ES-I3 (cell line): ENCODE data around the gene RNASE13.
A peak's percentile ranks its signal among the peaks of the same experiment; 100 is the strongest.

Source experiments
- H3K36me3 ChIP-seq: 2 replicates; pipeline ENCODE4 v1.6.1; 2013; ENCODE audit warnings: mild to moderate bottlenecking, low read length, control low read depth, moderate library complexity; ENCODE audit not compliant: insufficient read depth
- H3K4me1 ChIP-seq: 2 replicates; pipeline ENCODE4 v1.6.1; 2013; ENCODE audit warnings: mild to moderate bottlenecking, control low read depth, low read length; ENCODE audit not compliant: insufficient read depth
- H3K9ac ChIP-seq: 2 replicates; pipeline ENCODE4 v1.6.1; 2013; ENCODE audit warnings: low read depth, mild to moderate bottlenecking, low read length, moderate library complexity
- H3K9me3 ChIP-seq: 2 replicates; pipeline ENCODE4 v1.6.1; 2013; ENCODE audit warnings: mild to moderate bottlenecking, low read length, moderate library complexity; ENCODE audit not compliant: control insufficient read depth, insufficient read depth

Gene RNASE13

GRCh38 chr14:21025371-21026273 is 9.0 kb downstream of the RNASE13 start:
- peak overlapping the region; percentile 69 for H3K9ac ChIP-seq
- no peaks in the 10 kb centered on the region for H3K9me3 ChIP-seq
- H3K36me3 ChIP-seq, result no peaks in the 10 kb centered on the region
- peaks cover 12% of the 10 kb centered on the region; the same call in 1 of the 2 replicates for H3K4me1 ChIP-seq

DNA sequence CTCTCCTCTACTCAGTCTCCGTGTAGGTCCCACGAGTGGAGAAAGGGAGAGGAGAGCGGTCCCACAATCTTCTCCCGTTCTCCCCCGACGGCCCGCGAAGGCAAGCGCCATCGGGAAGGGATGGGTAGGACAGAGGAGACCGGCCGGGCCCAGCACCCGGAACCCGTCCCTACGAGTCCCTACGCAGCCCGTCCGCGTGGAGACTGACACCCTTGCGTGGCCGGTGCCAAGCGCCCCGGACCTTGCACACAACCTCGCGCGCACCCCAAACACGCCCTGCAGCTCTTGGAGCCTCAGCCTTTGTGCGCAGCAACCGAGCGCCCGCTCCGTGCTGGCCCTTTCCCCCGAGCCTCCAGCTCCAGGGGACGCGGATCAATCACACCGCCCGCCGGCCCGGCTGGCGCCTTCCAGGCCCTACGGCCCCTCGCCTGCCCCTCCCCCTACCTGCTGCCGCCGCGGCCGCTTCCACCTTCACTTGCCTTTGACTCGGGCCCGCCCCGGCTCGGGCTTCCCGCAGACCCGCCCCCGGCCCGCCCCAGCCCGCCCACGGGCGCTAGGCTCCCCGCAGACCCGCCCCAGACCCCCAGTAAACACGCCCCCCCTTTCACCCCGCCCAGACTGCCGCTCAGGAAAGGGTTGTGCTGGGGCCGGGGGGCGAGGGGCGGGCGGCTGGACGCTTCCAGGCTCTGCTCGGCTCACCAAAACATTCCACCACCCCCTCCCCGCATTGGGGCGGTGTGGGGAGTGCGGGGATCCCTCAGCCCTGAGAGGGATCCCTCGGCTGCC is 9.8 kb downstream of the RNASE13 start, which contains the start of gene NDRG2:
TSS of gene NDRG2 (minus strand) at position 477 of the 786 bp plus-strand sequence. CDS start 1,746 bp downstream, outside the sequence.
- peak within 1 kb of the TSS; percentile 69 for H3K9ac ChIP-seq
- H3K4me1 ChIP-seq, result peaks cover 12% of the 10 kb centered on the region; the same call in 1 of the 2 replicates
- H3K9me3 ChIP-seq, result no peaks in the 10 kb centered on the region
- no peaks in the 10 kb centered on the region for H3K36me3 ChIP-seq

- Histone ChIP-seq H3K9me3 (no peaks in the 10 kb centered on the region), H3K4me1 (peaks cover 12% of the 10 kb centered on the region; the same call in 1 of the 2 replicates), H3K36me3 (no peaks in the 10 kb centered on the region), H3K9ac (peak overlapping the region; percentile 64)
Observed at GRCh38 chr14:21023817-21024584, 10.6 kb downstream of the RNASE13 start.

GRCh38 chr14:21023174-21023573 is 11.4 kb downstream of the RNASE13 start:
- no peaks in the 10 kb centered on the region for H3K9me3 ChIP-seq
- H3K36me3 ChIP-seq, result no peaks in the 10 kb centered on the region
- no peak overlapping the region for H3K9ac ChIP-seq
- peaks cover 12% of the 10 kb centered on the region; the same call in 1 of the 2 replicates for H3K4me1 ChIP-seq

DNA sequence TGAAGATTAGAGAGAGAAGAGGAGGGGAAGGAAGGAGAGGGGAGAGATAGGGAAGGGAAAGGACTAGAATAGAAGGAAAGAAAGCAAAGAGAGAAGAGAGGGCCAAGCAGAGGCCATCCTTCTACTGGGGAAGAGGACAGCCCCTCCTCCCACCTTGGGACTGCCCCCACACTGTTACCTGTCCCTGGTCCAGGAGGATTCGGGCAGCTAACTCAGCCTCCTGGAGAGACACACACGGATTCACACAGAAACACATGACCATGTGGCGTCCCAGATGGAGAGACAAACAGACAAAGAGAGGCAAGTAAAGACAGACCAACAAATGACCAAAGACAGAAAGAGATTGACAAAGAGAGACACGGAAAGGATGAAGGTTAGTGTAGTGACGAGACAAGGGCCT is 11.9 kb downstream of the RNASE13 start:
- no peaks in the 10 kb centered on the region for H3K36me3 ChIP-seq
- no peak overlapping the region for H3K9ac ChIP-seq
- H3K9me3 ChIP-seq, result no peaks in the 10 kb centered on the region
- H3K4me1 ChIP-seq, result peaks cover 12% of the 10 kb centered on the region; the same call in 1 of the 2 replicates

GRCh38 chr14:21020977-21021545 is 13.5 kb downstream of the RNASE13 start:
- no peaks in the 10 kb centered on the region for H3K9me3 ChIP-seq
- no peak overlapping the region for H3K9ac ChIP-seq
- H3K4me1 ChIP-seq, result peaks cover 2% of the 10 kb centered on the region; the same call in 1 of the 2 replicates
- H3K36me3 ChIP-seq, result no peaks in the 10 kb centered on the region

- H3K4me1 ChIP-seq, result peaks cover 6% of the 10 kb centered on the region
- no peak overlapping the region for H3K9ac ChIP-seq
- H3K36me3 ChIP-seq, result no peaks in the 10 kb centered on the region
- H3K9me3 ChIP-seq, result no peaks in the 10 kb centered on the region
Observed at GRCh38 chr14:21019366-21019765, 15.2 kb downstream of the RNASE13 start.

- peaks cover 6% of the 10 kb centered on the region for H3K4me1 ChIP-seq
- H3K9ac ChIP-seq, result no peak overlapping the region
- H3K9me3 ChIP-seq, result no peaks in the 10 kb centered on the region
- H3K36me3 ChIP-seq, result no peaks in the 10 kb centered on the region
Observed at GRCh38 chr14:21018781-21019180, 15.8 kb downstream of the RNASE13 start.

GRCh38 chr14:21018286-21018685 is 16.3 kb downstream of the RNASE13 start:
- Histone ChIP-seq H3K9me3 (no peaks in the 10 kb centered on the region), H3K9ac (no peak overlapping the region), H3K4me1 (peaks cover 6% of the 10 kb centered on the region), H3K36me3 (no peaks in the 10 kb centered on the region)

- Histone ChIP-seq H3K36me3 (no peaks in the 10 kb centered on the region), H3K9ac (no peak overlapping the region), H3K4me1 (peaks cover 6% of the 10 kb centered on the region), H3K9me3 (no peaks in the 10 kb centered on the region)
Observed at GRCh38 chr14:21017528-21018245, 16.9 kb downstream of the RNASE13 start.

- Histone ChIP-seq H3K4me1 (peaks cover 6% of the 10 kb centered on the region), H3K9me3 (no peaks in the 10 kb centered on the region), H3K9ac (no peak overlapping the region), H3K36me3 (no peaks in the 10 kb centered on the region)
Observed at GRCh38 chr14:21016413-21017190, 18.0 kb downstream of the RNASE13 start.

DNA sequence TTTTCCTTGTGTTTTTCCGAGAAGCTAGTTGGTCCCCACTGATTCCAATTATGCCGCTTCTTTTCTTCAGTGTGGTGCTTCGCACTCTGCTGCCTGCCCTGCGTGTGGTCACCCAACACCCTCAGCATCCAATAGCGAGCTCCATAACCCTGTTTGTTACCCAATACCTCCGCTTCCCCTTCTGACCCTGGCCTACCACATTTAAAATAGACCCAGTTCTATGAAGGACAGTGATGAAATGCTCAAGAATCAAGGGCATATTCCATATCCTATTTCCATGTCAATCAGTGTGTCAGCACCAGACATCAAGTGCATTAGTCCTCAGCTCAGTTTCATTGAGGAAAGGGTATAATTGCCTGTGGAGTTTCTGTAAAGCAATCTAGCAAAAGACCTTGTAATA is 19.3 kb downstream of the RNASE13 start:
- Histone ChIP-seq H3K9ac (no peak overlapping the region), H3K36me3 (no peaks in the 10 kb centered on the region), H3K9me3 (no peaks in the 10 kb centered on the region), H3K4me1 (peaks cover 6% of the 10 kb centered on the region)

- peaks cover 6% of the 10 kb centered on the region for H3K4me1 ChIP-seq
- H3K9ac ChIP-seq, result no peak overlapping the region
- no peaks in the 10 kb centered on the region for H3K9me3 ChIP-seq
- no peaks in the 10 kb centered on the region for H3K36me3 ChIP-seq
Observed at GRCh38 chr14:21014761-21015190, 19.8 kb downstream of the RNASE13 start.
